GM12878 (cell line): ENCODE measurements around the gene MNAT1. TPM values are rescaled to one million over a fixed set of nuclear protein-coding genes. Genes with fewer than 3 reads are reported as not detected.

Experiments
- HDAC6 ChIP-seq: fragments of 200-600 bp; sonication (generic); IDR thresholded peaks from one replicate; pipeline ENCODE4 v1.8.0; 2017; ENCODE audit warnings: antibody characterized with exemption; ENCODE audit not compliant: unreplicated experiment
- IRF4 ChIP-seq: IDR thresholded peaks from 2 replicates; pipeline ENCODE4 v1.6.1; 2011; ENCODE audit warnings: low read depth, low read length
- NFYA ChIP-seq: IDR thresholded peaks from 2 replicates; pipeline ENCODE4 v1.6.1; 2011; ENCODE audit warnings: low read depth, mild to moderate bottlenecking, low read length, improper control_type of control experiment, borderline replicate concordance
- TCF7 ChIP-seq: IDR thresholded peaks from 2 replicates; pipeline ENCODE4 v1.6.1; 2014; ENCODE audit warnings: antibody characterized with exemption, borderline replicate concordance
- USF1 ChIP-seq: IDR thresholded peaks from 2 replicates; pipeline ENCODE4 v1.6.1; 2011; ENCODE audit warnings: borderline replicate concordance, low read depth, mild to moderate bottlenecking, moderate library complexity, mixed read lengths, low read length; ENCODE audit not compliant: insufficient read depth; ENCODE audit errors: extremely low read length
- ZZZ3 ChIP-seq: IDR thresholded peaks from 2 replicates; pipeline ENCODE4 v1.6.1; 2011; ENCODE audit warnings: low read depth; ENCODE audit not compliant: control insufficient read depth, insufficient read length
- polyA plus RNA-seq, 11 experiments: library from polyadenylated mRNA; depleted of rRNA in 4 of 11; unstranded in 6 of 11; stranded (reverse) in 5 of 11; fragments of >200 nt; fragmentation: Nextera tagmentation in 4 of 11; fragmentation: Illumina TruSeq in 1 of 11; extraction: Ambion mirVana in 4 of 11; extraction: Trizol in 1 of 11; gene quantifications; 1 replicate in 1 of 11; 2 replicates in 10 of 11; pipeline versions ENCODE4 v1.2.1 to v1.2.3, GENCODE V29; 2011 to 2016; ENCODE audit warnings: inconsistent platforms in 2 of 11, missing spikeins in 2 of 11, low read depth in 1 of 11
- total RNA-seq, 4 experiments: library from RNA; depleted of rRNA in 3 of 4; stranded (reverse); fragments of >200 nt in 3 of 4; fragmentation: Illumina TruSeq in 1 of 4; extraction: Trizol in 1 of 4; gene quantifications; 2 replicates each; pipeline versions ENCODE4 v1.2.1 to v1.2.3, GENCODE V29; 2013 to 2021
- TF ChIP-seq, protein P1 (sequence below): fragments of 450-650 bp; IDR thresholded peaks from 2 replicates; pipeline ENCODE4 v1.6.1; 2018; ENCODE audit warnings: mild to moderate bottlenecking, low read depth, moderate library complexity; ENCODE audit not compliant: partially characterized antibody
- TF ChIP-seq, protein P2 (sequence below): fragments of 450-650 bp; conservative IDR thresholded peaks from 2 replicates; pipeline ENCODE4 v1.6.1; 2017; ENCODE audit warnings: mild to moderate bottlenecking, moderate library complexity

The MNAT1 gene
- total and polyA plus RNA-seq, 10 of the 15 experiments (the other 5 are each of a cell fraction or from before 2014, with no cell fraction given) = 26.5 to 67.4 (median 40.8) TPM

- TF ChIP-seq, protein P1, sequence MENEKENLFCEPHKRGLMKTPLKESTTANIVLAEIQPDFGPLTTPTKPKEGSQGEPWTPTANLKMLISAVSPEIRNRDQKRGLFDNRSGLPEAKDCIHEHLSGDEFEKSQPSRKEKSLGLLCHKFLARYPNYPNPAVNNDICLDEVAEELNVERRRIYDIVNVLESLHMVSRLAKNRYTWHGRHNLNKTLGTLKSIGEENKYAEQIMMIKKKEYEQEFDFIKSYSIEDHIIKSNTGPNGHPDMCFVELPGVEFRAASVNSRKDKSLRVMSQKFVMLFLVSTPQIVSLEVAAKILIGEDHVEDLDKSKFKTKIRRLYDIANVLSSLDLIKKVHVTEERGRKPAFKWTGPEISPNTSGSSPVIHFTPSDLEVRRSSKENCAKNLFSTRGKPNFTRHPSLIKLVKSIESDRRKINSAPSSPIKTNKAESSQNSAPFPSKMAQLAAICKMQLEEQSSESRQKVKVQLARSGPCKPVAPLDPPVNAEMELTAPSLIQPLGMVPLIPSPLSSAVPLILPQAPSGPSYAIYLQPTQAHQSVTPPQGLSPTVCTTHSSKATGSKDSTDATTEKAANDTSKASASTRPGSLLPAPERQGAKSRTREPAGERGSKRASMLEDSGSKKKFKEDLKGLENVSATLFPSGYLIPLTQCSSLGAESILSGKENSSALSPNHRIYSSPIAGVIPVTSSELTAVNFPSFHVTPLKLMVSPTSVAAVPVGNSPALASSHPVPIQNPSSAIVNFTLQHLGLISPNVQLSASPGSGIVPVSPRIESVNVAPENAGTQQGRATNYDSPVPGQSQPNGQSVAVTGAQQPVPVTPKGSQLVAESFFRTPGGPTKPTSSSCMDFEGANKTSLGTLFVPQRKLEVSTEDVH = no peak
- TF ChIP-seq, protein P2, sequence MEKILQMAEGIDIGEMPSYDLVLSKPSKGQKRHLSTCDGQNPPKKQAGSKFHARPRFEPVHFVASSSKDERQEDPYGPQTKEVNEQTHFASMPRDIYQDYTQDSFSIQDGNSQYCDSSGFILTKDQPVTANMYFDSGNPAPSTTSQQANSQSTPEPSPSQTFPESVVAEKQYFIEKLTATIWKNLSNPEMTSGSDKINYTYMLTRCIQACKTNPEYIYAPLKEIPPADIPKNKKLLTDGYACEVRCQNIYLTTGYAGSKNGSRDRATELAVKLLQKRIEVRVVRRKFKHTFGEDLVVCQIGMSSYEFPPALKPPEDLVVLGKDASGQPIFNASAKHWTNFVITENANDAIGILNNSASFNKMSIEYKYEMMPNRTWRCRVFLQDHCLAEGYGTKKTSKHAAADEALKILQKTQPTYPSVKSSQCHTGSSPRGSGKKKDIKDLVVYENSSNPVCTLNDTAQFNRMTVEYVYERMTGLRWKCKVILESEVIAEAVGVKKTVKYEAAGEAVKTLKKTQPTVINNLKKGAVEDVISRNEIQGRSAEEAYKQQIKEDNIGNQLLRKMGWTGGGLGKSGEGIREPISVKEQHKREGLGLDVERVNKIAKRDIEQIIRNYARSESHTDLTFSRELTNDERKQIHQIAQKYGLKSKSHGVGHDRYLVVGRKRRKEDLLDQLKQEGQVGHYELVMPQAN = no peak
- TF ChIP-seq TCF7 (no peak), USF1 (no peak), HDAC6 (no peak), IRF4 (no peak), ZZZ3 (no peak), NFYA (no peak)
These were observed 264.1 kb downstream of the MNAT1 start (continued) for GRCh38 chr14:60998617-60999016.
